Endothelial cell of umbilical vein (primary cell): ENCODE measurements around the gene THSD4. TPM values are rescaled to one million over a fixed set of nuclear protein-coding genes. Genes with fewer than 3 reads are reported as not detected.

Source experiments
- BruUV-seq: library from RNA; stranded (reverse); fragments of 400-500 nt; replicated peaks from 2 replicates; lab custom pipeline; 2021; lab: Mats Ljungman, UMichigan
- CTCF ChIA-PET: fragments of 300-600, 350-600 bp; sonication (Branson Sonifier 250); formaldehyde crosslinking; loops from one replicate; lab custom pipeline; 2021; ENCODE audit warnings: antibody characterized with exemption, inconsistent platforms; lab: Charles Lee
- POLR2A ChIA-PET: fragments of 300-600, 350-600 bp; sonication (Branson Sonifier 250); formaldehyde crosslinking; loops from one replicate; lab custom pipeline; 2021; ENCODE audit warnings: antibody characterized with exemption, inconsistent platforms; lab: Charles Lee
- DNase-seq: peaks from one replicate; pipeline ENCODE4 v3.0.0-alpha.2; 2011; ENCODE audit warnings: low read depth, low spot score
- FAIRE-seq: peaks from 2 replicates; lab custom pipeline; 2011; peaks lifted over from hg19 to GRCh38; lab: Jason Lieb, UNC
- H2AFZ ChIP-seq: 2 replicates; pipeline ENCODE4 v1.6.0; 2012; ENCODE audit warnings: low read depth, low read length, control low read depth, inconsistent platforms
- H3K27ac ChIP-seq: 2 replicates; pipeline ENCODE4 v1.5.1; 2011; ENCODE audit warnings: low read depth, mild to moderate bottlenecking, control low read depth, low read length, moderate library complexity; ENCODE audit not compliant: insufficient read depth
- H3K27me3 ChIP-seq, 2 experiments: 2 replicates each; pipeline versions ENCODE4 v1.6.0 to v1.6.1; 2011; ENCODE audit warnings: low read length in 2 of 2, mixed read lengths in 1 of 2; ENCODE audit not compliant: control insufficient read depth in 2 of 2, insufficient read depth in 2 of 2
- H3K36me3 ChIP-seq, 2 experiments: 2 replicates in 1 of 2; 3 replicates in 1 of 2; pipeline ENCODE4 v1.5.1; 2011; ENCODE audit warnings: low read length in 2 of 2, mild to moderate bottlenecking in 1 of 2, moderate library complexity in 1 of 2; ENCODE audit not compliant: control insufficient read depth in 2 of 2, insufficient read depth in 2 of 2; ENCODE audit errors: extremely low read depth in 1 of 2
- H3K4me1 ChIP-seq: 3 replicates; pipeline ENCODE4 v1.5.1; 2011; ENCODE audit warnings: mild to moderate bottlenecking, low read length; ENCODE audit not compliant: control insufficient read depth, insufficient read depth; ENCODE audit errors: extremely low read depth
- H3K4me2 ChIP-seq: 2 replicates; pipeline ENCODE4 v1.6.1; 2011; ENCODE audit warnings: low read length, control low read depth, mixed read lengths; ENCODE audit not compliant: insufficient read depth
- H3K4me3 ChIP-seq, 3 experiments: fragments of 200-600 bp in 1 of 3; sonication (generic), shearing (Covaris generic) in 1 of 3; replicated peaks in 1 of 3; 2 replicates each; pipeline ENCODE4 v1.5.1; 2011 to 2016; ENCODE audit warnings: control low read depth in 3 of 3, low read length in 3 of 3, mild to moderate bottlenecking in 2 of 3, inconsistent platforms in 1 of 3, low read depth in 1 of 3, moderate library complexity in 1 of 3; ENCODE audit not compliant: insufficient read depth in 1 of 3
- H3K79me2 ChIP-seq: 2 replicates; pipeline ENCODE4 v1.6.0; 2012; ENCODE audit warnings: low read length, inconsistent platforms; ENCODE audit not compliant: control insufficient read depth, insufficient read depth
- H3K9ac ChIP-seq: replicated peaks from 2 replicates; pipeline ENCODE3; 2011; ENCODE audit warnings: low read length, control low read depth; ENCODE audit not compliant: insufficient read depth; ENCODE audit errors: extremely low read depth
- H3K9me1 ChIP-seq: replicated peaks from 3 replicates; pipeline ENCODE4 v1.6.0; 2011; ENCODE audit warnings: mild to moderate bottlenecking, low read length; ENCODE audit not compliant: control insufficient read depth, insufficient read depth; ENCODE audit errors: extremely low read depth
- H3K9me3 ChIP-seq: replicated peaks from 2 replicates; pipeline ENCODE4 v1.5.1; 2012; ENCODE audit warnings: low read length, inconsistent platforms; ENCODE audit not compliant: control insufficient read depth, insufficient read depth
- H4K20me1 ChIP-seq: replicated peaks from 2 replicates; pipeline ENCODE3; 2011; ENCODE audit warnings: mild to moderate bottlenecking, low read length; ENCODE audit not compliant: control insufficient read depth, insufficient read depth; ENCODE audit errors: extremely low read depth
- EZH2 ChIP-seq: IDR thresholded peaks from 2 replicates; pipeline ENCODE4 v1.6.1; 2012; ENCODE audit warnings: borderline replicate concordance, low read depth, mild to moderate bottlenecking, moderate library complexity, low read length, inconsistent platforms; ENCODE audit not compliant: severe bottlenecking
- FOS ChIP-seq: IDR thresholded peaks from 2 replicates; pipeline ENCODE4 v1.6.1; 2011; ENCODE audit warnings: mild to moderate bottlenecking, low read length, moderate library complexity, borderline replicate concordance; ENCODE audit not compliant: insufficient read depth
- GATA2 ChIP-seq: IDR thresholded peaks from 2 replicates; pipeline ENCODE4 v1.7.0; 2011; ENCODE audit warnings: low read depth, mild to moderate bottlenecking, moderate library complexity, mixed read lengths, low read length; ENCODE audit not compliant: insufficient read length, insufficient read depth
- JUN ChIP-seq: IDR thresholded peaks from 2 replicates; pipeline ENCODE4 v1.6.1; 2011; ENCODE audit warnings: borderline replicate concordance, low read depth; ENCODE audit not compliant: insufficient read length, insufficient read depth
- MAX ChIP-seq: IDR thresholded peaks from 2 replicates; pipeline ENCODE4 v1.6.1; 2011; ENCODE audit not compliant: insufficient read depth, insufficient read length
- MYC ChIP-seq: IDR thresholded peaks from one replicate; pipeline ENCODE4 v1.6.1; 2011; ENCODE audit warnings: mild to moderate bottlenecking, low read depth, low read length
- POLR2A ChIP-seq: IDR thresholded peaks from 2 replicates; pipeline ENCODE4 v1.6.1; 2012; ENCODE audit warnings: low read depth, mild to moderate bottlenecking, control low read depth, low read length
- POLR2AphosphoS5 ChIP-seq: IDR thresholded peaks from 2 replicates; pipeline ENCODE4 v1.6.1; 2012; ENCODE audit warnings: low read depth, mild to moderate bottlenecking, control low read depth, low read length, moderate library complexity; ENCODE audit not compliant: insufficient read depth
- dilution Hi-C: fragments of 300-500 bp; cut with MboI; formaldehyde crosslinking; loops from one replicate; pipeline ENCODE4 v1.15.0; 2019; ENCODE audit warnings: low sequenced_read_pairs; ENCODE audit not compliant: extremely low pct_ligation_motif_present
- intact Hi-C: fragments of 100-400 bp; cut with micrococcal nuclease; formaldehyde crosslinking; loops from one replicate; pipeline ENCODE4 v1.10.0; 2022
- polyA plus RNA-seq, 4 experiments: library from polyadenylated mRNA; depleted of rRNA in 3 of 4; stranded (reverse) in 3 of 4; unstranded in 1 of 4; fragments of >200 nt; gene quantifications; 2 replicates each; pipeline versions ENCODE4 v1.2.1 to v1.2.3, GENCODE V29; 2011 to 2012; ENCODE audit warnings: missing spikeins in 1 of 4
- total RNA-seq: library from RNA; stranded (reverse); gene quantifications from 2 replicates; pipeline ENCODE4 v1.2.3, GENCODE V29; 2021
- TF ChIP-seq, protein P1 (sequence below), 2 donors: IDR thresholded peaks; 1 replicate in 1 of 2; 2 replicates in 1 of 2; pipeline ENCODE4 v1.5.1; 2011; ENCODE audit warnings: low read length in 2 of 2, mild to moderate bottlenecking in 2 of 2, moderate library complexity in 2 of 2, control low read depth in 1 of 2, inconsistent platforms in 1 of 2, low read depth in 1 of 2; ENCODE audit not compliant: insufficient read depth in 1 of 2; ENCODE audit errors: extremely low read depth in 1 of 2

THSD4 gene
- total and polyA plus RNA-seq, 2 donors (not counting 3 experiments of a cell fraction or from before 2014, with no cell fraction given): 9.9 to 25.4 TPM

- no peak overlapping the region for H3K9ac ChIP-seq
- H3K79me2 ChIP-seq: no peaks in the 10 kb centered on the region
- no peaks in the 10 kb centered on the region for H3K27me3 ChIP-seq
- no peak overlapping the region for H3K4me3 ChIP-seq
- TF ChIP-seq POLR2AphosphoS5 (no peak), POLR2A (no peak), EZH2 (no peak), FOS (no peak), GATA2 (no peak), MYC (no peak), MAX (no peak), JUN (no peak)
- TF ChIP-seq, protein P1, sequence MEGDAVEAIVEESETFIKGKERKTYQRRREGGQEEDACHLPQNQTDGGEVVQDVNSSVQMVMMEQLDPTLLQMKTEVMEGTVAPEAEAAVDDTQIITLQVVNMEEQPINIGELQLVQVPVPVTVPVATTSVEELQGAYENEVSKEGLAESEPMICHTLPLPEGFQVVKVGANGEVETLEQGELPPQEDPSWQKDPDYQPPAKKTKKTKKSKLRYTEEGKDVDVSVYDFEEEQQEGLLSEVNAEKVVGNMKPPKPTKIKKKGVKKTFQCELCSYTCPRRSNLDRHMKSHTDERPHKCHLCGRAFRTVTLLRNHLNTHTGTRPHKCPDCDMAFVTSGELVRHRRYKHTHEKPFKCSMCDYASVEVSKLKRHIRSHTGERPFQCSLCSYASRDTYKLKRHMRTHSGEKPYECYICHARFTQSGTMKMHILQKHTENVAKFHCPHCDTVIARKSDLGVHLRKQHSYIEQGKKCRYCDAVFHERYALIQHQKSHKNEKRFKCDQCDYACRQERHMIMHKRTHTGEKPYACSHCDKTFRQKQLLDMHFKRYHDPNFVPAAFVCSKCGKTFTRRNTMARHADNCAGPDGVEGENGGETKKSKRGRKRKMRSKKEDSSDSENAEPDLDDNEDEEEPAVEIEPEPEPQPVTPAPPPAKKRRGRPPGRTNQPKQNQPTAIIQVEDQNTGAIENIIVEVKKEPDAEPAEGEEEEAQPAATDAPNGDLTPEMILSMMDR (IDR thresholded peaks at IDR 0.05; ENCODE audit: extremely low read depth in 1 of 2, insufficient read depth in 1 of 2, low read depth in 1 of 2, low read length in 2 of 2): no peak
- no peak overlapping the region for H2AFZ ChIP-seq
- no peaks in the 10 kb centered on the region for H3K9me3 ChIP-seq
- POLR2A ChIA-PET: no interaction called here
- CTCF ChIA-PET: no interaction called here
- H3K27ac ChIP-seq: no peak overlapping the region
- no peaks in the 10 kb centered on the region for H3K9me1 ChIP-seq
- DNase-seq (no peak), FAIRE-seq (no peak)
- H3K4me2 ChIP-seq: no peak overlapping the region
- H3K4me1 ChIP-seq: peaks cover 4% of the 10 kb centered on the region
- intact Hi-C loops: no loop called here
- H4K20me1 ChIP-seq: no peaks in the 10 kb centered on the region
- BruUV-seq: no TSS peak
- no peaks in the 10 kb centered on the region for H3K36me3 ChIP-seq
- dilution Hi-C loops: no loop called here
Measured at GRCh38 chr15:71674354-71674753, 559.1 kb downstream of the THSD4 start.
